ENCODE results near the gene CAPNS1. TPM values are rescaled to one million over a fixed set of nuclear protein-coding genes. Genes with fewer than 3 reads are reported as not detected.

The CAPNS1 gene
- polyA plus RNA-seq, 3 donors, result 239 to 740 (median 282) TPM

DNA sequence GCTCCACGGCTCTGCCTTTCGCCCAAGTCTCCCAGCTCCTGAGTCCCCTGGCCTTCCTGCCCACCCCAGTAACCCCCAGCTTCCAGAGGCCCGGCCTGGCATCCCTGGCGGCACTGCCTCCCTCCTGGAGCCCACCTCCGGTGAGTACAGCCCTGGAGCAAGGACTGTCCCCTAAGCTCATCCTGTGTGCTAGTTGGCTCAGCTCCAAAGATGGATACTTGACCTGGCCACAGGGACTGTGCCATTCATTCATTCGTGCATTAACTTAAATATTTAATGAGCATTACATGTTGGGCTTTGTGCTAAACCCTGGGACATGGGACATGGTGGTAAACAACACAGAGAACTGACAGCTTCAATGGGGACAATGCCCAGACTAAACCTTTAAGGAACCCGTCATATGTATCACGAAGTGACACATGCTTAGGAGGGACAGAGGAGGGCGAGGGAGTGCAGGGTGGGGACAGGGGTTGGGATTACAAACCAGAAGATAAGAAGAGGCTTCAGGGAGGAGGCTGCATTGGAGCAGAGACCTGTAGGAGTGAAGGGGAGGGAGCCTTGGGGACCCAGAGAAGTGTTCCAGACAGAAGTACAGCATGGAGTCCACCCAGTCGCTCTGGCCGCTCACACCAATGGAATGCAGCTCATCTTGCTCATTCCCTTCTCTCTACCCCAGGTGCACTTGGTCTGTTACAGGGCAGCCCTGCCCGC, 35.9 kb upstream of the CAPNS1 start:
- Histone ChIP-seq H3K4me3 (replicated peaks in 1 of 3; ENCODE audit: low read depth in 2 of 3, low read length in 3 of 3) (no peak overlapping the region), H3K9ac (ENCODE audit: insufficient read depth, low read length, poor library complexity, severe bottlenecking) (no peak overlapping the region), H3K4me1 (ENCODE audit: control insufficient read depth in 1 of 2, insufficient read depth in 2 of 2, low read length in 2 of 2) (no peaks in the 10 kb centered on the region), H3K27me3 (ENCODE audit: control insufficient read depth in 2 of 2, insufficient read depth in 2 of 2, low read length in 2 of 2) (no peaks in the 10 kb centered on the region), H3K36me3 (replicated peaks in 1 of 2; ENCODE audit: control insufficient read depth in 1 of 2, insufficient read depth in 2 of 2, low read length in 2 of 2) (peaks cover 52 to 70% of the 10 kb centered on the region in 2 donors), H4K20me1 (ENCODE audit: insufficient read depth, low read length) (no peaks in the 10 kb centered on the region), H2AFZ (ENCODE audit: insufficient read depth, low read depth, low read length, poor library complexity, severe bottlenecking) (no peak overlapping the region), H3K9me3 (replicated peaks in 1 of 2; ENCODE audit: control insufficient read depth in 1 of 2, insufficient read depth in 1 of 2, low read length in 2 of 2) (no peaks in the 10 kb centered on the region), H3K27ac (ENCODE audit: low read depth in 1 of 2, low read length in 2 of 2) (no peak overlapping the region), H3K4me2 (replicated peaks; ENCODE audit: extremely low read depth, low read length, poor library complexity, severe bottlenecking) (no peak overlapping the region), H3K79me2 (ENCODE audit: insufficient read depth, low read length) (no peaks in the 10 kb centered on the region)
- Mint-ChIP-seq H3K27ac (peak overlapping the region in 2 of 7 donors; percentile 8 to 42), H3K4me3 (no peak overlapping the region), H3K4me1 (no peaks in the 10 kb centered on the region), H3K36me3 (peaks cover 19 to 64% of the 10 kb centered on the region in 2 donors), H3K27me3 (ENCODE audit: low read depth in 3 of 3) (peaks cover 0 to 4% (median 0%) of the 10 kb centered on the region in 3 donors), H3K9me3 (no peaks in the 10 kb centered on the region)
- no peak for DNase-seq
- 97% methylated on average over 10 of the region's 12 CpGs for WGBS (ENCODE audit: insufficient coverage)
- TF ChIP-seq, protein P1, sequence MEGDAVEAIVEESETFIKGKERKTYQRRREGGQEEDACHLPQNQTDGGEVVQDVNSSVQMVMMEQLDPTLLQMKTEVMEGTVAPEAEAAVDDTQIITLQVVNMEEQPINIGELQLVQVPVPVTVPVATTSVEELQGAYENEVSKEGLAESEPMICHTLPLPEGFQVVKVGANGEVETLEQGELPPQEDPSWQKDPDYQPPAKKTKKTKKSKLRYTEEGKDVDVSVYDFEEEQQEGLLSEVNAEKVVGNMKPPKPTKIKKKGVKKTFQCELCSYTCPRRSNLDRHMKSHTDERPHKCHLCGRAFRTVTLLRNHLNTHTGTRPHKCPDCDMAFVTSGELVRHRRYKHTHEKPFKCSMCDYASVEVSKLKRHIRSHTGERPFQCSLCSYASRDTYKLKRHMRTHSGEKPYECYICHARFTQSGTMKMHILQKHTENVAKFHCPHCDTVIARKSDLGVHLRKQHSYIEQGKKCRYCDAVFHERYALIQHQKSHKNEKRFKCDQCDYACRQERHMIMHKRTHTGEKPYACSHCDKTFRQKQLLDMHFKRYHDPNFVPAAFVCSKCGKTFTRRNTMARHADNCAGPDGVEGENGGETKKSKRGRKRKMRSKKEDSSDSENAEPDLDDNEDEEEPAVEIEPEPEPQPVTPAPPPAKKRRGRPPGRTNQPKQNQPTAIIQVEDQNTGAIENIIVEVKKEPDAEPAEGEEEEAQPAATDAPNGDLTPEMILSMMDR (IDR thresholded peaks at IDR 0.05), result no peak
- intact Hi-C loops (cut with micrococcal nuclease), result no loop called here

DNA sequence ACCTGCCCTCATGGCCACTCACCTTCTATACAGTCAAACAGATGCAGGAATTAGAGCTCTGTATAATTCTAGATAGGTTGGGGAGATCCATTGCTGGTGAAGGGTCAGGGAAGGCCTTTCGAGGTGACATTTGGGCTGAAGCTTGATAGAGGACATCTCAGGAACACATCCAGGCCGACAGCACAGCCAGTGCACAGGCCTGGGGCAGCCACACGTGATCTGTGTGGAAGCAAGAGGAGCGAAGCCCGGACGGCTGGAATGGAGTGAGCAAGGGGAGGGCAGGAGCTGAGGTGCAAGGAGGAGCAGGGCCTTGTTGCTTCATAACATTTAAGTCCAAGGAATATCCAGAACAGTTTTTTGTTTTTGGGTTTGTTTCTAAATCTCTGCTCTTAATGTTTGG, 33.4 kb upstream of the CAPNS1 start:
- H3K27ac Mint-ChIP-seq, result peak overlapping the region in 1 of 7 donors; percentile 52

More for the DNA sequence above, 33.4 kb upstream of the CAPNS1 start:
- Histone ChIP-seq H3K4me1 (ENCODE audit: control insufficient read depth in 1 of 2, insufficient read depth in 2 of 2, low read length in 2 of 2) (no peaks in the 10 kb centered on the region), H3K4me3 (replicated peaks in 1 of 3; ENCODE audit: low read depth in 2 of 3, low read length in 3 of 3) (no peak overlapping the region), H3K79me2 (ENCODE audit: insufficient read depth, low read length) (no peaks in the 10 kb centered on the region), H4K20me1 (ENCODE audit: insufficient read depth, low read length) (no peaks in the 10 kb centered on the region), H3K36me3 (replicated peaks in 1 of 2; ENCODE audit: control insufficient read depth in 1 of 2, insufficient read depth in 2 of 2, low read length in 2 of 2) (peaks cover 32 to 46% of the 10 kb centered on the region in 2 donors), H3K4me2 (replicated peaks; ENCODE audit: extremely low read depth, low read length, poor library complexity, severe bottlenecking) (no peak overlapping the region), H3K9ac (ENCODE audit: insufficient read depth, low read length, poor library complexity, severe bottlenecking) (no peak overlapping the region), H2AFZ (ENCODE audit: insufficient read depth, low read depth, low read length, poor library complexity, severe bottlenecking) (no peak overlapping the region), H3K9me3 (replicated peaks in 1 of 2; ENCODE audit: control insufficient read depth in 1 of 2, insufficient read depth in 1 of 2, low read length in 2 of 2) (no peaks in the 10 kb centered on the region), H3K27ac (ENCODE audit: low read depth in 1 of 2, low read length in 2 of 2) (no peak overlapping the region), H3K27me3 (ENCODE audit: control insufficient read depth in 2 of 2, insufficient read depth in 2 of 2, low read length in 2 of 2) (no peaks in the 10 kb centered on the region)
- Mint-ChIP-seq H3K9me3 (no peaks in the 10 kb centered on the region), H3K4me1 (no peaks in the 10 kb centered on the region), H3K36me3 (peaks cover 20 to 45% of the 10 kb centered on the region in 2 donors), H3K4me3 (no peak overlapping the region), H3K27me3 (ENCODE audit: low read depth in 3 of 3) (peaks cover 0 to 2% (median 0%) of the 10 kb centered on the region in 3 donors)
- intact Hi-C loops (cut with micrococcal nuclease), result no loop called here
- DNase-seq, result no peak
- TF ChIP-seq, protein P1 (IDR thresholded peaks at IDR 0.05), result no peak
- WGBS (ENCODE audit: insufficient coverage), result 98% methylated on average over 6 of the region's 6 CpGs
